DOHH2 (cell line): Measurements from ENCODE around the gene GNG4.

Experiments used
- H3F3A ChIP-seq: fragments of 200-600 bp; sonication (generic), shearing (Covaris generic); 2 replicates; pipeline ENCODE4 v1.6.0; 2016; ENCODE audit warnings: antibody characterized with exemption, mild to moderate bottlenecking; ENCODE audit not compliant: control insufficient read depth, insufficient read depth
- H3K27ac ChIP-seq: fragments of 200-600 bp; sonication (generic); 2 replicates; pipeline ENCODE4 v1.5.1; 2014; ENCODE audit warnings: low read depth, mild to moderate bottlenecking, low read length, moderate library complexity
- H3K27me3 ChIP-seq: fragments of 200-600 bp; sonication (generic); 2 replicates; pipeline ENCODE4 v1.6.1; 2014; ENCODE audit warnings: mild to moderate bottlenecking, low read length, mixed read lengths; ENCODE audit not compliant: control insufficient read depth
- H3K36me3 ChIP-seq: fragments of 200-600 bp; sonication (generic); 2 replicates; pipeline ENCODE4 v1.6.1; 2014; ENCODE audit warnings: mild to moderate bottlenecking, low read length, moderate library complexity, mixed read lengths; ENCODE audit not compliant: control insufficient read depth
- H3K4me1 ChIP-seq: fragments of 200-600 bp; sonication (generic); 2 replicates; pipeline ENCODE4 v1.6.1; 2014; ENCODE audit warnings: mild to moderate bottlenecking, low read length, mixed read lengths; ENCODE audit not compliant: control insufficient read depth
- H3K4me2 ChIP-seq: fragments of 200-600 bp; sonication (generic); 2 replicates; pipeline ENCODE4 v1.6.0; 2014; ENCODE audit warnings: mild to moderate bottlenecking, low read length, moderate library complexity
- H3K4me3 ChIP-seq: fragments of 200-600 bp; sonication (generic); 2 replicates; pipeline ENCODE4 v1.5.1; 2014; ENCODE audit warnings: mild to moderate bottlenecking, low read length, mixed read lengths
- H3K79me2 ChIP-seq: fragments of 200-600 bp; sonication (generic); 2 replicates; pipeline ENCODE4 v1.6.1; 2014; ENCODE audit warnings: mild to moderate bottlenecking, low read length, mixed read lengths; ENCODE audit not compliant: control insufficient read depth
- H3K9me2 ChIP-seq: fragments of 200-600 bp; sonication (generic); replicated peaks from 2 replicates; pipeline ENCODE4 v1.6.1; 2014; ENCODE audit warnings: mild to moderate bottlenecking, low read length, mixed read lengths; ENCODE audit not compliant: control insufficient read depth
- H3K9me3 ChIP-seq: fragments of 200-600 bp; sonication (generic); 2 replicates; pipeline ENCODE4 v1.6.1; 2014; ENCODE audit warnings: antibody characterized with exemption, low read length, mixed read lengths; ENCODE audit not compliant: control insufficient read depth, insufficient read depth
- H4K20me1 ChIP-seq: fragments of 200-600 bp; sonication (generic); 2 replicates; pipeline ENCODE4 v1.6.0; 2014; ENCODE audit warnings: low read depth, mild to moderate bottlenecking, antibody characterized with exemption, low read length, moderate library complexity; ENCODE audit not compliant: control insufficient read depth, insufficient read depth
- EZH2phosphoT487 ChIP-seq: fragments of 200-600 bp; sonication (generic); IDR thresholded peaks from 2 replicates; pipeline ENCODE4 v1.6.1; 2017; ENCODE audit warnings: borderline replicate concordance, mild to moderate bottlenecking, antibody characterized with exemption, low read length, moderate library complexity, mixed read lengths
- TF ChIP-seq, protein P1 (sequence below): fragments of 200-600 bp; sonication (generic); IDR thresholded peaks from one replicate; pipeline ENCODE4 v1.5.1; 2014; ENCODE audit warnings: antibody characterized with exemption, mild to moderate bottlenecking, low read depth, low read length; ENCODE audit not compliant: poor library complexity, severe bottlenecking

Gene GNG4

DNA sequence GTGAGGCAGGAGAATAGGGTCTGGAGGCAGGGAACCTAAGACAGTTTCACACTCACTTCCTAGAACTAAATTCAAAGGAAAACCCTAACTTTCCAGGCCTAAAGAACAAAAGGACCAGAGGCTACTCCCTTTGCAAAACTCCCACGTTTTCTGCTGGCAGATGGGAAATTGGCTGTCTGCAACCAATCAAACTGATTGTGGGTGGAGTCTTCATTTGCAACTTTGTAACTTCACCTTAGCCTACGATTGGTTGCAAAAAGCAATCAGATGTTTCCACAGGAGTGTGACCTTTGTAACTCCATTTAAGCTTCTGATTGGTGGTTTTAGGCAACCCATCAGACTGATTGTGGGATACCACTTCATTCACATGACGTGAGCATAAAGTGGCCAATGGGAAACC, 19.7 kb upstream of the GNG4 start:
- no peak overlapping the region for H3K4me3 ChIP-seq

DNA sequence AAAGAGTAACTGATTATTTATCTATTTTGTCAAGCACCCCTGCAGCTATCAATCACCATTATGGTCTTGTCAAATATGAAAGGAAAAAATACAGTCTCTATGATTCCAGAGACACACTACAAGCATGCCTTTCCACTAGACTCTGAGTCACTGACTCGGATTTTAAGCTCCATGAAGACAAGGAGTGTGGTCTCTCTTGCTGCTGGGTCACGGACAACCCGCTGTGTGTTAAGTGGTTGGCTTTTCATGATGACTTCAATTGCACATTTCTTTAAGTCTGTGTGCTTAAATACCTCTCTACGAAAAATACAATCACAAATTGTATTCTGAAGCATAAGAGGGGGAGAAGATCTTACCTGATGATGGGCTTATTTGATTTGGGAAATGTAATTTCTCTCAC, 14.0 kb upstream of the GNG4 start:
- Histone ChIP-seq H3K9me2 (no peaks in the 10 kb centered on the region), H3K4me2 (no peak overlapping the region), H3K36me3 (no peaks in the 10 kb centered on the region), H4K20me1 (no peaks in the 10 kb centered on the region), H3K9me3 (no peaks in the 10 kb centered on the region), H3K27me3 (no peaks in the 10 kb centered on the region), H3F3A (no peaks in the 10 kb centered on the region), H3K4me1 (no peaks in the 10 kb centered on the region), H3K79me2 (no peaks in the 10 kb centered on the region), H3K27ac (no peak overlapping the region), H3K4me3 (no peak overlapping the region)
- TF ChIP-seq, protein P1, sequence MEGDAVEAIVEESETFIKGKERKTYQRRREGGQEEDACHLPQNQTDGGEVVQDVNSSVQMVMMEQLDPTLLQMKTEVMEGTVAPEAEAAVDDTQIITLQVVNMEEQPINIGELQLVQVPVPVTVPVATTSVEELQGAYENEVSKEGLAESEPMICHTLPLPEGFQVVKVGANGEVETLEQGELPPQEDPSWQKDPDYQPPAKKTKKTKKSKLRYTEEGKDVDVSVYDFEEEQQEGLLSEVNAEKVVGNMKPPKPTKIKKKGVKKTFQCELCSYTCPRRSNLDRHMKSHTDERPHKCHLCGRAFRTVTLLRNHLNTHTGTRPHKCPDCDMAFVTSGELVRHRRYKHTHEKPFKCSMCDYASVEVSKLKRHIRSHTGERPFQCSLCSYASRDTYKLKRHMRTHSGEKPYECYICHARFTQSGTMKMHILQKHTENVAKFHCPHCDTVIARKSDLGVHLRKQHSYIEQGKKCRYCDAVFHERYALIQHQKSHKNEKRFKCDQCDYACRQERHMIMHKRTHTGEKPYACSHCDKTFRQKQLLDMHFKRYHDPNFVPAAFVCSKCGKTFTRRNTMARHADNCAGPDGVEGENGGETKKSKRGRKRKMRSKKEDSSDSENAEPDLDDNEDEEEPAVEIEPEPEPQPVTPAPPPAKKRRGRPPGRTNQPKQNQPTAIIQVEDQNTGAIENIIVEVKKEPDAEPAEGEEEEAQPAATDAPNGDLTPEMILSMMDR, result no peak
- no peak for TF ChIP-seq EZH2phosphoT487

More for the DNA sequence above, 19.7 kb upstream of the GNG4 start:
- Histone ChIP-seq H3F3A (no peaks in the 10 kb centered on the region), H3K9me3 (peaks cover 22% of the 10 kb centered on the region), H3K27ac (no peak overlapping the region), H3K27me3 (no peaks in the 10 kb centered on the region), H4K20me1 (no peaks in the 10 kb centered on the region), H3K9me2 (no peaks in the 10 kb centered on the region), H3K36me3 (no peaks in the 10 kb centered on the region), H3K4me2 (no peak overlapping the region), H3K79me2 (no peaks in the 10 kb centered on the region), H3K4me1 (no peaks in the 10 kb centered on the region)
- no peak for TF ChIP-seq EZH2phosphoT487
- TF ChIP-seq, protein P1, result no peak

DNA sequence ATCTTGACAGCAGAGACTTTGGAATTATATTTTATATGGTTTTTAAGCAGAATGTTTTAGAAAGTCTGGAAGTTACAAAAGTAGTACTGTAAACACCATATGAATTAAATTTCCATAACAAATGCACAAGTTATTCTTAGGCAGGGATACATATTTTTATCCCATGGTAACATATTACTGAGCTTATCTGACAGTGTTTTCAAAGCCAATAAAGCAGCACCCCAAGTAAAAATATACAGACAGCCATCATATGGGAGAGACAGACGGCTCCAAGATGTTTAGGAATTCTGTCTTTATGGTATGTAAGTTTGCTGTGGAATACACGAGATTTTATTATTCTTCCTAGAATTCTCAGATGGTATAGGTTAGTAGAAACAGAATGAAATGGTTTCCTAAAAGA, 12.0 kb upstream of the GNG4 start:
- H3K4me3 ChIP-seq, result no peak overlapping the region
- H3K9me3 ChIP-seq, result no peaks in the 10 kb centered on the region
- no peak overlapping the region for H3K4me2 ChIP-seq
- no peaks in the 10 kb centered on the region for H3K36me3 ChIP-seq
- no peaks in the 10 kb centered on the region for H3K4me1 ChIP-seq
- no peaks in the 10 kb centered on the region for H3F3A ChIP-seq
- H3K27me3 ChIP-seq, result no peaks in the 10 kb centered on the region
- TF ChIP-seq EZH2phosphoT487, result no peak
- TF ChIP-seq, protein P1, result no peak
- no peak overlapping the region for H3K27ac ChIP-seq
- no peaks in the 10 kb centered on the region for H3K9me2 ChIP-seq
- no peaks in the 10 kb centered on the region for H3K79me2 ChIP-seq
- no peaks in the 10 kb centered on the region for H4K20me1 ChIP-seq

DNA sequence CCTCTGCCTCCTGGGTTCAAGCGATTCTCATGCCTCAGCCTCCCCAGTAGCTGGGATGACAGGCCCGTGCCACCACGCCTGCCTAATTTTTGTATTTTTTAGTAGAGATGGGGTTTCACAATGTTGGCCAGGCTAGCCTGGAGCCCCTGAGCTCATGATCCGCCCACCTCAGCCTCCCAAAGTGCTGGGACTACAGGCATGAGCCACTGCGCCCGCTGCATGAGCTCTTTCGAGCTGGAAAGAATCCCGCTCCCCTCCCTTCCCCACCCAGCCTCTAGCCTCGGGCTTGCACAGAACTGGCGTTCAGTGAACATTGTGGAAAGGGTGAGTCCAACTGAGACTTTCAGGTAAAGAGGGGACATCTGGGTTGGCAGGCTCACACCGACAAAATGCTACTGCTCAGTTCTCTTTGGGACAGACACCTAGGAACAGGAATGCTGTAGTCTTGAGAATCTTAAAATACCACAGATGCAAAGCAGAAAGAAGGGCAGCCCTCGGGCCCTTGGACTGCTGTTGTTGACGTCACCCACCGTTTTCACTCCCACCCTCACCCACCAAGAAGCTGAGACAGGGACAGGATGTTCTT, 9.7 kb upstream of the GNG4 start:
- no peaks in the 10 kb centered on the region for H3K4me1 ChIP-seq
- H3F3A ChIP-seq, result no peaks in the 10 kb centered on the region
- H3K27ac ChIP-seq, result no peak overlapping the region
- TF ChIP-seq, protein P1, result no peak
- no peak for TF ChIP-seq EZH2phosphoT487
- no peaks in the 10 kb centered on the region for H3K27me3 ChIP-seq
- no peaks in the 10 kb centered on the region for H3K36me3 ChIP-seq
- no peak overlapping the region for H3K4me3 ChIP-seq
- no peaks in the 10 kb centered on the region for H3K79me2 ChIP-seq
- no peaks in the 10 kb centered on the region for H3K9me2 ChIP-seq
- H3K9me3 ChIP-seq, result no peaks in the 10 kb centered on the region
- H3K4me2 ChIP-seq, result no peak overlapping the region
- no peaks in the 10 kb centered on the region for H4K20me1 ChIP-seq
